Brain microvascular endothelial cell (primary cell): ENCODE measurements around the gene HOXD8.

ENCODE experiments used
- DNase-seq: peaks from one replicate; pipeline ENCODE4 v3.0.0-alpha.2; 2020
- H3K27ac ChIP-seq: fragments of 250-450 bp; sonication (Bioruptor Pico); 2 replicates; pipeline ENCODE4 v1.5.1; 2020; ENCODE audit warnings: mild to moderate bottlenecking, moderate library complexity
- H3K27me3 ChIP-seq: fragments of 250-450 bp; sonication (Bioruptor Pico); replicated peaks from 2 replicates; pipeline ENCODE4 v1.5.1; 2020; ENCODE audit warnings: mild to moderate bottlenecking
- H3K36me3 ChIP-seq: fragments of 250-450 bp; sonication (Bioruptor Pico); replicated peaks from 2 replicates; pipeline ENCODE4 v1.5.1; 2020; ENCODE audit warnings: mild to moderate bottlenecking
- H3K4me3 ChIP-seq: 2 replicates; pipeline ENCODE4 v1.5.1; 2011; ENCODE audit warnings: low read depth, mild to moderate bottlenecking, control low read depth, low read length, moderate library complexity
- in situ Hi-C: cut with HindIII; loops from 2 replicates; pipeline ENCODE4 v1.10.0; 2017; ENCODE audit warnings: low sequenced_read_pairs, low pct_ligation_motif_present
- TF ChIP-seq, protein P1 (sequence below): IDR thresholded peaks from 2 replicates; pipeline ENCODE4 v1.5.1; 2011; ENCODE audit warnings: low read depth, mild to moderate bottlenecking, moderate library complexity, low read length, control low read depth, inconsistent platforms; ENCODE audit errors: missing control alignments

HOXD8 gene

DNA sequence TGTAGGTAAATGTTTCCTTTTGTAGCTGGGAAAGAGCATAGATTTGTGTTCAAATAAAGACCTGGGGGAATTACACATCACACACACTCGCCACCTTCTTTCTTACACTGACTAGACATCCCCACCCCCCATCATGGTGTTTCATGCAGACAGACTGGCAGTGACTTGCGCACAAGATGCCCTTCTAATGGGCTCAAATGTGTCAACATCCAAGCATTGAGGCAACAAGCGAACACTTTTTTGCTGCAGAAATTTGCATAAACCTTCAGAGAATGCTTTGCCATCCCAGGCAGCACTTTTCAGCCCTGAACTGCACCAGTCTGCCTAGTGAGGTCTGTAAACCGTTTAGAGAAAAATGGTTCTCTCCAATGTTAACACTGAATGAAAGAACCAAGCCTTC is 4.5 kb downstream of the HOXD8 start:
- DNase-seq = no peak
- TF ChIP-seq, protein P1, sequence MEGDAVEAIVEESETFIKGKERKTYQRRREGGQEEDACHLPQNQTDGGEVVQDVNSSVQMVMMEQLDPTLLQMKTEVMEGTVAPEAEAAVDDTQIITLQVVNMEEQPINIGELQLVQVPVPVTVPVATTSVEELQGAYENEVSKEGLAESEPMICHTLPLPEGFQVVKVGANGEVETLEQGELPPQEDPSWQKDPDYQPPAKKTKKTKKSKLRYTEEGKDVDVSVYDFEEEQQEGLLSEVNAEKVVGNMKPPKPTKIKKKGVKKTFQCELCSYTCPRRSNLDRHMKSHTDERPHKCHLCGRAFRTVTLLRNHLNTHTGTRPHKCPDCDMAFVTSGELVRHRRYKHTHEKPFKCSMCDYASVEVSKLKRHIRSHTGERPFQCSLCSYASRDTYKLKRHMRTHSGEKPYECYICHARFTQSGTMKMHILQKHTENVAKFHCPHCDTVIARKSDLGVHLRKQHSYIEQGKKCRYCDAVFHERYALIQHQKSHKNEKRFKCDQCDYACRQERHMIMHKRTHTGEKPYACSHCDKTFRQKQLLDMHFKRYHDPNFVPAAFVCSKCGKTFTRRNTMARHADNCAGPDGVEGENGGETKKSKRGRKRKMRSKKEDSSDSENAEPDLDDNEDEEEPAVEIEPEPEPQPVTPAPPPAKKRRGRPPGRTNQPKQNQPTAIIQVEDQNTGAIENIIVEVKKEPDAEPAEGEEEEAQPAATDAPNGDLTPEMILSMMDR = no peak
- Histone ChIP-seq H3K27me3 (peaks cover 96% of the 10 kb centered on the region), H3K36me3 (no peaks in the 10 kb centered on the region), H3K4me3 (no peak overlapping the region), H3K27ac (no peak overlapping the region)
- in situ Hi-C loops = loop anchor here (25.0 kb wide), 1 partner anchor 503 kb away; no protein-coding TSS in a partner anchor

DNA sequence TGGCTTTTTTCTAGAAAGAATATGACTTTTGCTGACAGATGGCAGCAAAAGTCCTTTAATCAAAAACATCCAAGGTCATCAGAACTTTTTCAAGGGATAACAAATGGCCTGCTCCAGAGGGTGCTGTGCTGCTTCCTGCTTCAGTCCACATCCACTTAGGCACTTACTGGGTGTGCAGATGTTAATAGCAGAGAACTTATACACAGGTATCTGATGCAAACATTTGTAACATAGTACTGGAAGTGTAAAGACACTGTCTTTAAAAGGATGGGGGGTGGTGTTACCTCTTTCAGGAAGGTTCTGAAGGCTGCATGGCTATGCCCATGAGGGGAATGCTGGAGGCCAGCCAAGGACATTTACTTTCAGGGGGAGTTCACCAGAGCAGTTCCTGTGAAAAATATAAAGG is 5.5 kb downstream of the HOXD8 start:
- Histone ChIP-seq H3K4me3 (no peak overlapping the region), H3K27me3 (peaks cover 97% of the 10 kb centered on the region), H3K36me3 (no peaks in the 10 kb centered on the region), H3K27ac (no peak overlapping the region)
- DNase-seq = no peak
- TF ChIP-seq, protein P1 = no peak
- in situ Hi-C loops = loop anchor here (25.0 kb wide), 1 partner anchor 502 kb away; no protein-coding TSS in a partner anchor

DNA sequence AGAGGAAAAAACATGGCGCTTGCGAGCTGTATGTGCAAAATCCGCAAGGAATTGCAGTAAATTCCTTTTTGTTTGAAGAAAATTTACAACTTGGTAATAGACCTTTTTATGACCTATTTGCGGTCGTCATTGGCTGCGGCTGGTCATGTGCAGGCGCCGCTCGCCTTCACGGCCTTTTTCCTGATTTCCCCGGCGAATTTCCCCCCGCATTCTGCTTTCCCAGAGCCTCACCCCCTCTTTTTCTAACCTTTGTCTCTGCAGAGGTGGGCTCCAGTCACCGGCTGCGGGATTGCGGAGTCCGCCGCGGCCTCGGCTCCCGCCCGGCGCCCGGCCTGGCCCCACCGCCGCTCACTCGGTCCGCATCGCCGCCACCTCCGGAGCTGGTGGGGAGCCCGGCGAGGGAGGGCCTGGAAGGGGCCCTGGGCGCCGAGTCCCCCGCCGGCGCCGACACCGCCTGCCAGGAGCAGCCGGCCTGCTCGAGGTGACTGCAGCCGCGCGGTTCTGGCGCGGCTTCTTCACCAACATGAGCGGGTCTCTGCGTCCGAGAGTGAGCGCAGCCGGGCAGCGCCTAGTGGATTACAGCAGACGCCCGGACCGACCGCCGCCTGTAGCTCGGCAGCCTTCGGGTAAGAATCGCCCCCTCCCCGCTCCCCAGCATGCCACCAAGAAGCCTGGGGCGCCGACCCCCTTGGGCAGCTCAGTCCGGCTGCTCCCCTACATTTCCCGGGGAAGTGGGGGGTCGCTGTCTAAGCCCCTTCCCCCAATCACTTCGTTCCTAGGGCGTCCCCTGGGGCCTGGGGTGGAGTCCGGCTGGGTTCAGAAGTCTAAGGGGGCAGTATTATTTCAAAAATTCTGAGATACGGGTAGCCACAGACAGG is 7.1 kb downstream of the HOXD8 start:
- Histone ChIP-seq H3K4me3 (peak overlapping the region; percentile 22), H3K27ac (no peak overlapping the region), H3K27me3 (peaks cover 97% of the 10 kb centered on the region), H3K36me3 (no peaks in the 10 kb centered on the region)
- no peak for DNase-seq
- in situ Hi-C loops = loop anchor here (25.0 kb wide), 1 partner anchor 501 kb away; no protein-coding TSS in a partner anchor
- TF ChIP-seq, protein P1 = no peak

DNA sequence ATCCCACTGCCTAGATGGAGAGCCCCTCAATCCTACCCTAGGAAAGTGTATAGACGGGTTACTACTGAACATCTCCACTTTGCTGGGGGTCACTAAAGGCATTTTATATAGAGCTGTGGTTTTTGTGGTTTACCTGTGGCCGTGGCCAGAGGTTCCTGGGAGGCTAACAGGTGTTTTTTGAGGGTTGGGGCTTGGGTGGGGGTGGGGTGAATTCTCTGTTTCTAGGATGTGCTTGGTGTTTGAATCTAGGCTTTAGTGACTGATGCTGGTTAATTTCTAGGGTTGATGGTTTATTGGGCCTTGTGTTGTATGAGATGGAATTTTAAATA is 7.7 kb downstream of the HOXD8 start:
- Histone ChIP-seq H3K27ac (no peak overlapping the region), H3K36me3 (no peaks in the 10 kb centered on the region), H3K27me3 (peaks cover 92% of the 10 kb centered on the region), H3K4me3 (no peak overlapping the region)
- TF ChIP-seq, protein P1 = no peak
- no peak for DNase-seq
- in situ Hi-C loops = loop anchor here (25.0 kb wide), 1 partner anchor 500 kb away; no protein-coding TSS in a partner anchor

DNA sequence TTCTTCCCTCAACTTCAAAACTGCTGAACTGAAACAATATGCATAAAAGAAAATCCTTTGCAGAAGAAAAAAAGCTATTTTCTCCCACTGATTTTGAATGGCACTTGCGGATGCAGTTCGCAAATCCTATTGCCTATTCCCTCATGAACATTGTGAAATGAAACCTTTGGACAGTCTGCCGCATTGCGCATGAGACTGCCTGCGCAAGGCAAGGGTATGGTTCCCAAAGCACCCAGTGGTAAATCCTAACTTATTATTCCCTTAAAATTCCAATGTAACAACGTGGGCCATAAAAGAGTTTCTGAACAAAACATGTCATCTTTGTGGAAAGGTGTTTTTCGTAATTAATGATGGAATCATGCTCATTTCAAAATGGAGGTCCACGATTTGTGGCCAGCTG is 8.4 kb downstream of the HOXD8 start:
- peaks cover 89% of the 10 kb centered on the region for H3K27me3 ChIP-seq
- in situ Hi-C loops = loop anchor here (25.0 kb wide), 1 partner anchor 499 kb away; no protein-coding TSS in a partner anchor
- H3K36me3 ChIP-seq = no peaks in the 10 kb centered on the region
- DNase-seq = no peak
- TF ChIP-seq, protein P1 = no peak
- H3K4me3 ChIP-seq = no peak overlapping the region
- H3K27ac ChIP-seq = no peak overlapping the region
